HFF-Myc (cell line): ENCODE data around the gene TBC1D16.
A peak's percentile ranks its signal among the peaks of the same experiment; 100 is the strongest.

Experiments
- DNase-seq: peaks from one replicate; pipeline ENCODE4 v3.0.0-alpha.2; 2011; ENCODE audit warnings: low read depth; ENCODE audit errors: extremely low read depth
- H3K4me3 ChIP-seq: replicated peaks from 2 replicates; pipeline ENCODE4 v1.5.1; 2011; ENCODE audit warnings: low read depth, mild to moderate bottlenecking, control low read depth, low read length
- TF ChIP-seq, protein P1 (sequence below): IDR thresholded peaks from 2 replicates; pipeline ENCODE4 v1.5.1; 2012; ENCODE audit warnings: mild to moderate bottlenecking, low read depth, low read length, control low read depth; ENCODE audit errors: missing control alignments

Gene TBC1D16

DNA sequence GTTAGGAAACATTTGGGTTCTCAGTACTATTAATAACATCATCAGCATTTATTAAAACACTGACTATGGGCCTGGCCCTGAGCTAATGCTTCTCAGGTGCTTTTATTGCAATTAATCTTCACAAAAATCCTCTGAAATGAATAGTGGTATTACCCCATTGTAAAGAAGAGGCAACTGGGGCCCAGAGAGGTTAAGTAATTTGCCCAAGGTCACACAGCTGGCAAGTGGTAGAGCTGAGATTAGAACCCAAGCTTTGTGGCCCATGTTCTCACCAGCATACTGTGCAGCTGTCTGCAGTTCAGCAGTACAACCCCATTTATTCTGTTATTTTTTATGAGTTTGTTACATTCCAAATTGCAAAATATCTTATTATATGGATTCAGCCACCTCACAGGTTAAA is 82.3 kb downstream of the TBC1D16 start:
- TF ChIP-seq, protein P1, sequence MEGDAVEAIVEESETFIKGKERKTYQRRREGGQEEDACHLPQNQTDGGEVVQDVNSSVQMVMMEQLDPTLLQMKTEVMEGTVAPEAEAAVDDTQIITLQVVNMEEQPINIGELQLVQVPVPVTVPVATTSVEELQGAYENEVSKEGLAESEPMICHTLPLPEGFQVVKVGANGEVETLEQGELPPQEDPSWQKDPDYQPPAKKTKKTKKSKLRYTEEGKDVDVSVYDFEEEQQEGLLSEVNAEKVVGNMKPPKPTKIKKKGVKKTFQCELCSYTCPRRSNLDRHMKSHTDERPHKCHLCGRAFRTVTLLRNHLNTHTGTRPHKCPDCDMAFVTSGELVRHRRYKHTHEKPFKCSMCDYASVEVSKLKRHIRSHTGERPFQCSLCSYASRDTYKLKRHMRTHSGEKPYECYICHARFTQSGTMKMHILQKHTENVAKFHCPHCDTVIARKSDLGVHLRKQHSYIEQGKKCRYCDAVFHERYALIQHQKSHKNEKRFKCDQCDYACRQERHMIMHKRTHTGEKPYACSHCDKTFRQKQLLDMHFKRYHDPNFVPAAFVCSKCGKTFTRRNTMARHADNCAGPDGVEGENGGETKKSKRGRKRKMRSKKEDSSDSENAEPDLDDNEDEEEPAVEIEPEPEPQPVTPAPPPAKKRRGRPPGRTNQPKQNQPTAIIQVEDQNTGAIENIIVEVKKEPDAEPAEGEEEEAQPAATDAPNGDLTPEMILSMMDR, result no peak
- no peak for DNase-seq
- no peak overlapping the region for H3K4me3 ChIP-seq

DNA sequence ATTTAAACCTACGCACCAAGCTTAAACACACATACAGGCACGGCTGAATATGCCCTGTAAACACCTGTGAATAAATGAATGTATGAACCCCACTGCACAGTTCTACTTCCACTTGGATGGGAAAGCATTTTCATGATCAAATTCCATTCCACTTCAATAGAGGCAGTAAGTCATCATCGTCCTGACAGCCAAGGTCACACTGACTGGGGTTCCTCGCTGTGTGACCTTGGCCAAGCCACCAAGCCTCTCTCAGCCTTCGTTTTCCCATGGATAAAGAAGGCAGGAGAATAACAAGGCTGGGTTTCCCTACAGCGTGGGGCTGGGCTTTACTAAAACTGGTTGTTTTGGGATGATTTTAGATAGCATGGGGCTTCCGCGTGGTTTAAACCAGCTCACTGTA is 82.8 kb downstream of the TBC1D16 start:
- DNase-seq, result no peak
- TF ChIP-seq, protein P1, result no peak
- H3K4me3 ChIP-seq, result no peak overlapping the region

DNA sequence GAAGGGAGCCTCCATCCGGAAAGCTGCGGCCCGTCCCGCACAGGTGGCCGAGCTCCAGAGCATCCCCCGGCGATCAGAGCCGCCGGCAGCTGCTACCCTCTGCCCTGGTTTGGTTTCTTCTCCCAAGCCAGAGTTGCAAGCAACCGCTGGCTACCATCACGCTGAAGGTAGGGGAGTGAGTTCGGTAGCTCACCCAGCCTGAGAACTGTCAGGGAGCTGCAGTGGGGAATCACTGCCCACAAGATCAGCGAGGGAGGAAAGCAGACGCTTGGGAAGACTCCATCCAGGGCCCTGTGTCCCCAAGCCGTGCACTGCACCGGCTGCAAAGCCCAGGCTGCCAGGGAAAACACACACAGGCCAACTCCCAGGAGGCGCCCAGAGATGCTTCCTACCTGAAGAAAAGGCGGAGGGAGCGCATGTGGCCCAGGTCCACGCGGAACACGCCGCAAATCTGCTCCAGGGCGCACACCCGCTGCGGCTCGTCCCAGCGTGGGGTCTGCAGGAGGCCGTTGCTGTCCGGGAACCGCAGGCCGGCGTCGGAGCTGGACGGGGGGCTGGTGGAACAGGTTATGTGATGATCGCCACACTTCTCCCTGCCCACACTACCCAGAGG is 83.3 kb downstream of the TBC1D16 start:
- no peak for DNase-seq
- no peak overlapping the region for H3K4me3 ChIP-seq
- TF ChIP-seq, protein P1, result no peak

DNA sequence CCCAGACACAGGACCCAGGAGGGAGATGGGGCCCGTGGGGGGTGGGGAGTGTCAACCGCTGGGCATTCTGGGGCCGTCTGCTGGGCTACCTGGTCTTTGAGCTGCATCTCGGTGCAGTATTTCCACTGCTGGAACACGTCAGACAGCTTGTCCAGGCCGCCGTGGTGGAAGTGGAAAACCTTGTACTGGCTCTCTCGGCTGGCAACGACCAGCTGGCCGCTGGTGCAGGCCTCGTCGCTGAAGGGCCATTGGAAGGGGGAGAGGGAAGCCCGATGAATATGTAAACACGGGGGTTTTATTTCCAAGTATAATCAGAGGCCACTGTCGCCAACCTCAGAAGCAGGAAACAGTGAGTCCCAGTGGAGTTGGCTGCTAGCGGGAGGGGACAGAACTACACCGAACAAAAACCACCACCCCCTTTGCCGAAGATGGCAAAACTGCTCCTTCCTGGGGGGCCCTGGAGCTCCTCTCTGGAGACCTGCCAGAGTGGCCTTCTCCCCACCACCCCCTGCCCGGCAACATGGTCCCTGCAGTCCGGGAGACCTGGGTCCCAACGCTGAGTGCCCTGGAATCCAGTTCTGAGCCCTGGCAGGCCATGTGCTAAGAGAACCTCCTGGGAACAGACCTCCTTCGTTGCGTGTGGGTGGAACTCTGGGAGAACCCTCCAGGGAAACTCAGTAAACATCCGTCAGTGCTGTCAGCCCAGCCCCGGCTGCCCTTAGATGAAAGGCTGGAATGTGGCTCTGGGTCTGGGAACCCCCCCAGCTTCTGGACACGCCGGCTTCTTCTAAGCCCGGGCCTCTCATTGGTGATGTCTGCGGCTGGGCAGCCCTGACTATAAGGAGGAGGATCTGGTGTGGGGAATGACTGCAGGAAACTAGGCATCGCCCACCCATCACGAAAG is 84.1 kb downstream of the TBC1D16 start:
- TF ChIP-seq, protein P1, result no peak
- DNase-seq, result peak; percentile 30
- H3K4me3 ChIP-seq, result no peak overlapping the region

DNA sequence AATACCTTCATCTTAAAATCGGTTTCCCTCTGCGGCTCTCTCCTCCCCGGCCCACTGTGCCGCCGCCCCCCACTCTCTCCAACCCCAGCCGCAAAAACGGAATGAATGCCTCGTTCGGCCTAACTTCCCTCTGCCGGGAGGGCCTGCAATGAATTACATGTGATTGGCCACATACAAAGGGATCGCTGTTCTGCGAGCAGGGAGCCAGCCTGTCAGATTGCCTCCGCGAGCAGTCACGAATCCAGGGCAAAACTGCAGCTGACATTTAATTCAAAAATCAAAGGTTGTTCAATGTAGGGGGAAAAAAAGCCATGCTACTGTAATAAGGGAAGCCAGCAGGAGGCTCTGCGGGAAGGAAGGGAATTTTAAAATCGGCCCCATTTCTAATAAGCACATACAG is 84.9 kb downstream of the TBC1D16 start:
- no peak for DNase-seq
- H3K4me3 ChIP-seq, result no peak overlapping the region
- TF ChIP-seq, protein P1, result no peak

DNA sequence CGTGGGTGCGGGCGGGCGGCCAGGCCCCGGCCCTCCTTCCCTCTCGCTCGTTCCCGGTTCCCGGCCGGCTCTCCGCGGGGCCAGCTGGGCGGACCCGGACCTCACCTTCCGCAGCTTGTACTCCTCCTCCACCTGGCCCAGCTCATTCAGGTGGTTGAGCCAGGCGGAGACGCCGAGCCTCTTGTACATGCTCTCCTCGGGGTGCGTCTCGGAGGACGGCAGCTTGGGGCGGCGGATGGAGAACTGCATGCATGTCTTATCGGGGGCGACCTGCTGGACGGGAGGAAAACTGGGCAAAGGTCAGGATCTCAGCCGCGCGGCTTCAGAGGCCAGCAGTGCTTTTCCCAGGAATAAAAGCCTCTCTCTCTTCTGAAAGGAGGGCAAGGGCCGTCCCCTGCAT is 85.4 kb downstream of the TBC1D16 start:
- DNase-seq, result no peak
- TF ChIP-seq, protein P1, result no peak
- no peak overlapping the region for H3K4me3 ChIP-seq
